ENCODE results near the gene NIPBL. TPM values are rescaled to one million over a fixed set of nuclear protein-coding genes. Genes with fewer than 3 reads are reported as not detected.

NIPBL gene
- total and polyA plus RNA-seq, 8 donors, result 8.2 to 100 (median 32.2) TPM

- H3K4me3 ChIP-seq, result no peak overlapping the region
- WGBS, 5 donors, result 92 to 97% (median 97%) methylated on average over 3 of the region's 3 CpGs
- H3K36me3 ChIP-seq, result no peaks in the 10 kb centered on the region
- TF ChIP-seq POLR2A (IDR thresholded peaks at IDR 0.05) (no peak), POLR2AphosphoS5 (IDR thresholded peaks at IDR 0.05) (no peak), EP300 (IDR thresholded peaks at IDR 0.05) (no peak), CTCF (IDR thresholded peaks at IDR 0.05) (no peak)
- peaks cover 0 to 4% (median 0%) of the 10 kb centered on the region in 4 donors for H3K9me3 ChIP-seq
- intact Hi-C loops (cut with DNase I; ENCODE audit: low total_unique reads), result no loop called here
- H3K27me3 ChIP-seq, result no peaks in the 10 kb centered on the region
- H3K27ac ChIP-seq, result no peak overlapping the region
- peaks cover 4 to 65% (median 34%) of the 10 kb centered on the region in 4 donors for H3K4me1 ChIP-seq
- DNase-seq, result no peak
Measured at GRCh38 chr5:36901856-36902255, 25.3 kb downstream of the NIPBL start.

- intact Hi-C loops (cut with DNase I; ENCODE audit: low total_unique reads), result no loop called here
- no peak overlapping the region for H3K27ac ChIP-seq
- no peaks in the 10 kb centered on the region for H3K36me3 ChIP-seq
- H3K4me3 ChIP-seq, result no peak overlapping the region
- peaks cover 4 to 64% (median 34%) of the 10 kb centered on the region in 4 donors for H3K4me1 ChIP-seq
- H3K9me3 ChIP-seq, result peaks cover 0 to 4% (median 0%) of the 10 kb centered on the region in 4 donors
- H3K27me3 ChIP-seq, result no peaks in the 10 kb centered on the region
- WGBS, 5 donors, result 93 to 100% (median 96%) methylated on average over 1 of the region's 1 CpG
- DNase-seq, result no peak
- no peak for TF ChIP-seq EP300 (IDR thresholded peaks at IDR 0.05)
- no peak for TF ChIP-seq POLR2A (IDR thresholded peaks at IDR 0.05)
- TF ChIP-seq POLR2AphosphoS5 (IDR thresholded peaks at IDR 0.05), result no peak
- no peak for TF ChIP-seq CTCF (IDR thresholded peaks at IDR 0.05)
Measured at GRCh38 chr5:36902353-36902752, 25.8 kb downstream of the NIPBL start.

- peaks cover 0 to 67% (median 34%) of the 10 kb centered on the region in 4 donors for H3K4me1 ChIP-seq
- TF ChIP-seq POLR2A (IDR thresholded peaks at IDR 0.05) (no peak), EP300 (IDR thresholded peaks at IDR 0.05) (no peak), POLR2AphosphoS5 (IDR thresholded peaks at IDR 0.05) (no peak), CTCF (IDR thresholded peaks at IDR 0.05) (no peak)
- WGBS, 5 donors, result 89 to 96% (median 90%) methylated on average over 2 of the region's 2 CpGs
- no peak overlapping the region for H3K4me3 ChIP-seq
- no peaks in the 10 kb centered on the region for H3K27me3 ChIP-seq
- peaks cover 0 to 4% (median 0%) of the 10 kb centered on the region in 4 donors for H3K9me3 ChIP-seq
- H3K27ac ChIP-seq, result no peak overlapping the region
- no peaks in the 10 kb centered on the region for H3K36me3 ChIP-seq
- intact Hi-C loops (cut with DNase I; ENCODE audit: low total_unique reads), result no loop called here
- no peak for DNase-seq
Measured at GRCh38 chr5:36904677-36905076, 28.1 kb downstream of the NIPBL start.

- Histone ChIP-seq H3K4me1 (peaks cover 0 to 88% (median 31%) of the 10 kb centered on the region in 4 donors), H3K9me3 (no peaks in the 10 kb centered on the region), H3K36me3 (no peaks in the 10 kb centered on the region), H3K27me3 (no peaks in the 10 kb centered on the region), H3K4me3 (no peak overlapping the region), H3K27ac (no peak overlapping the region)
- DNase-seq, result peak in 1 of 2 donors; percentile 34
- intact Hi-C loops (cut with DNase I; ENCODE audit: low total_unique reads), result no loop called here
- 64 to 76% (median 65%) methylated on average over 2 of the region's 2 CpGs for WGBS, 5 donors
- TF ChIP-seq EP300 (IDR thresholded peaks at IDR 0.05), result no peak
- no peak for TF ChIP-seq POLR2A (IDR thresholded peaks at IDR 0.05)
- no peak for TF ChIP-seq CTCF (IDR thresholded peaks at IDR 0.05)
- TF ChIP-seq POLR2AphosphoS5 (IDR thresholded peaks at IDR 0.05), result no peak
Measured at GRCh38 chr5:36908544-36909260, 32.1 kb downstream of the NIPBL start.
